DMS79 treated with DMSO at 0.1 percent for 48 hours (cell line): ENCODE measurements around the gene KLHL30.
A peak's percentile ranks its signal among the peaks of the same experiment; 100 is the strongest.

Experiments
- DNase-seq: peaks from one replicate; lab custom pipeline; 2025; lab: John Stamatoyannopoulos, UW

The KLHL30 gene, protein sequence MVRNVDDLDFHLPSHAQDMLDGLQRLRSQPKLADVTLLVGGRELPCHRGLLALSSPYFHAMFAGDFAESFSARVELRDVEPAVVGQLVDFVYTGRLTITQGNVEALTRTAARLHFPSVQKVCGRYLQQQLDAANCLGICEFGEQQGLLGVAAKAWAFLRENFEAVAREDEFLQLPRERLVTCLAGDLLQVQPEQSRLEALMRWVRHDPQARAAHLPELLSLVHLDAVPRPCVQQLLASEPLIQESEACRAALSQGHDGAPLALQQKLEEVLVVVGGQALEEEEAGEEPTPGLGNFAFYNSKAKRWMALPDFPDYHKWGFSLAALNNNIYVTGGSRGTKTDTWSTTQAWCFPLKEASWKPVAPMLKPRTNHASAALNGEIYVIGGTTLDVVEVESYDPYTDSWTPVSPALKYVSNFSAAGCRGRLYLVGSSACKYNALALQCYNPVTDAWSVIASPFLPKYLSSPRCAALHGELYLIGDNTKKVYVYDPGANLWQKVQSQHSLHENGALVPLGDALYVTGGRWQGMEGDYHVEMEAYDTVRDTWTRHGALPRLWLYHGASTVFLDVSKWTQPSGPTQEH

DNA sequence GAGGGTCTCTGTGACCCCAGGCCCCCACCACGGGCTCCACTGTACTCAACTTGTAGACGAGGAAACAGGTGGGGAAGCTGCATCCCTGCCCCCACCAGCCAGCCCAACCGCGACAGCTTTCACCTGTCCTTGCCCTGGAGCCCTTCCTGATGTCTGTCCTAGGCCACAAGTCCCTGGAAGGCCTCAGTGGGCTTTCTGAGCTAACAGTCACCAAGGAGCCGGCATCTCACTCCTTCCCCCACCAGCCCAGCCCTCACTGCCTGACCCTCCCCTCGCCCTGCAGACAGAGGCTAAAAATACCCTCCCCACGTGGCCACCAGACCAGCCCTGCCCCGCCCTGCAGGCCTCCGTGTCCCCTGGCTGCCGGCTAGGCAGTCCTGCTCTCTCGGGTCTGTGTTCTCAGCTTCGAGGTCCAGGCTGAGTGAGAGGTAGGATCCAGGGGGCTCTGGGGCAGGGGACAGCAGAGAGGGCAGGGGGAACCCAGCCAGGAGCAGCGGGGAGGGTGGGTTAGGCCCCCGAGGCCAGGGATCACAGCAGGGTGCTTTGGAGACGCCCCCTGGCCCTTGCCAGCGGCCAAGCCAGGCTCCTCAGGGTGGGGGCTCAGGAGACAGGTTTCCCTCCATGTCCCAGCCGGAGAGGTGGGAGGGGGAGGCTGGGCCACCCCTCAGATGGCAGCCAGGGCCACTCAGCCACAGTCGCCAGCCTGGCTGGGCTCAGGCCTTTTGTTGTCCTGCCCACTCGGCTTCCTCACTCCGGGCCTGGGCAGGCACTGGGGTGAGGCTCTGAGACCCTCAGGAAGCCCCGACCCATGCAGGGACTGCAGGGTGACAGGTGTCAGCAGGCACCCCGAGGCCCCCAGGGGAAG lies at the start of gene KLHL30:
Gene KLHL30 (plus strand): TSS at position 338 of the 865 bp plus-strand sequence. CDS start 2,087 bp downstream, outside the sequence.
- no peak for DNase-seq

DNA sequence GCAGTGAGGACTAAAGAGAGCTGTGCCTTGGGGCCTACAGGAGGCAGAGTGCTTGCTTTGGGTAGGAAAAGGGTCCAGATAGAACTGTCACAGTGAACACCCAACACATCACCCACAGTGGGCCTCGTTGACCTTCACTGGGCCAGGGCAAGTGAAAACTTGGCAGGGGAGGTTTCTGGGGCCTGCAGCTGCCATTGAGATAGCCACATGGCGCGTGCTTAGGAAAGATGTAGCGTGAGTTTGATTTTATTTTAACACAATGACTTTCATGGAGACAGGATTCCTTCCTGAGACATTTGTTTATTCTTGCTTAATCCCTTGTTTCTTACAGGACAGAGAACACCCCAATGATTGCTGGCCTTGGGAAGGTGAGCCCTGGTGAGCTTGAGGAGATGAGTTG lies 47.6 kb upstream of the KLHL30 start:
- DNase-seq = no peak

DNA sequence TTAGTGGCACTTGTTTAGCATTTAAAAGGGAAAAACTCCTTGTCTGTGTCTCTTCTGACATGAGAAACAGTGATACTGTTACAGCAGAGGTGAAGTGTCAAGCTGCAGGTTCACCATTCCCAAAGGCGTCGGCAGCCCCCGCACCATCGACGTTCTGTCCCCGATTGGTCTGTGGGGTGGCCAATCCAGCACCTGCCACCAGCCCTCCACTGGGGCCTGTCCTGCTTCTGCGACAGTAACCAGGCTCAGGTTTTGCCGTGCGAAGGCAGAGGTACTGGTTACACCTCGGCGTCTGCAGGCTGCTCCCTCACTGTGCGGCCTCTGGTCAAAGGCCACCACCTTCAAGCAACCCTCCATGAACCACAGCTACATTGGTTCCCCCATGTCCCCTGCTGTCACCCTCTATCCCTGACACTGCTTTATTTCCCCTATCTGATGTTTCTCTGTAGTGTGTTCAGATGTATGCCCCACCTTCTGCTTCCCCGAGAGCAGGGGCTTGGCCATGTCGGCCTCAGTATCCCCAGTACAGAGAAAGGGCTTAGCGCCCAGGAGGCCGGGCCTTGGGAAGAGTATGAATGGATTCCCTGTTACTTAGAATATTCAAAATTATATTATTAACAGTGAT lies 46.9 kb upstream of the KLHL30 start:
- no peak for DNase-seq

DNA sequence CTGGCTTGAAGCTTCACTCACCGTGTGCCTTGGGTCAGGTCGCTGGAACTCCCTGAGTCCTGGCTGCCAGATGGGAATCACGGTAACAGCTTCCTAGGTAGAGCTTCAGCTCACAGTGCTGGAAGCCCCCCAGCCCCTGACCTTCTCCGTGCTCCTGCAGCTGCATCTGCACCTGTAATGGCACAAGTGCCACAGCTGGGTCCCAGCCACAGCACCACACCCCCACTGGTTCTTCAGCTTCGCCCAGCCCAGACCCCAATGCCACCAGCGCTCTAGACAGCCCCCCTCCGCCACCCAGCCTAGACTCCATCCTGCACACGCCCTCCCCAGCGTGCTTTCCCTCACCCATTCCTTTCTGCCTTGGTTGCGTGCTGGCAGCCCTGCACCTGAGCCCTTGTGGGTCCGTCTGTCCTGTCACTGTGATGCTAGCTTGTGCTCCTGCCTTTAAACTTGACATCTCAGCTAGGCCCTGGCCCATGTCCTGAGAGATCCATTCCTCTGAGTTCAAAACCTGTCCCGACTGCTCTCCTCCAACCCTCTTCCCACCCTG lies 45.9 kb upstream of the KLHL30 start:
- DNase-seq = no peak

DNA sequence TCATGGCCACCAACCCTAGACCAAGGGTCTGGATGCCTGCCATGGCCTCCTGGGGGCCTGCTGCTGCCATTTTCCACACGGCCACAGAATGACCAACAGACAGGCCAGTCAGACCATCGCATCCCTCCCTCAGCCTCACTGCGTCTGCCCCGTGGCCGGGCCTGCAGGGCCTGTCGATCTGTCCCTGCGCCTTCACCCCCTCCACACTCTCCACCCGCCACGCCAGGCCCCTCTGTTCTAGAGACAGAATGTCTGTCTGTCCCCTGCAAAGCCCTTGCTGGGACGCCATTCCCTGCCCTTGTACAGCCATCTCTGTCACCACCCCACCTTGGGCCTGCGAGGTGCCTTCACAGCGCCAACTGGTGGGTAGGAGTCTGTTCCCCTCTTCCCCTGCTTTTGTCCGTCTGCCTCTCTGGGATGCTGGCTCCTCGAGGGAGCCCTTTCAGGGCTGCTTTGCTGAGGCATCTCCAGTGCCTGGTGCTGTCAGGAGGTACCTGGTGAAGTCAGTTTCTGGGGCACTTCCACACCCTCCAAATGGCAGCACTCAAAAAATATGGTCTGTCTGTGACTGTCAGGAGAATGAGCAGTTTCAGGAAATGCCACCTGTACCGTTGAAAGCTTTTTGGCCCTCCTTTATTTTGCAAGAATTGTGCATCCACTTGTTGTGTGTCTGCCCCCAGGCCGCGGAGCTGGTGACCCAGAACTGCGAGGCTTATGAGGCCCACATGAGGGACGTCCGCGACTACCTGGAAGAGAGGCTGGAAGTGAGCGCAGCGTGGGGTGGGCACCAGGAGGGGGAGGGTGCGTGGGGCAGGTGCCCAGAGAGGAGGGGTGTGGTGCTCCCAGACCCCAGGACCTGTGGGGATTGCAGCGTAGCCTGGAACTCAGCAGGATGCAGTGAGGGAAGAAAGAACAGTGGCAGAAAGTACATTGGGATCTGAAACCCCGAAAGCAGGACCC lies 45.0 kb upstream of the KLHL30 start:
- DNase-seq = no peak

DNA sequence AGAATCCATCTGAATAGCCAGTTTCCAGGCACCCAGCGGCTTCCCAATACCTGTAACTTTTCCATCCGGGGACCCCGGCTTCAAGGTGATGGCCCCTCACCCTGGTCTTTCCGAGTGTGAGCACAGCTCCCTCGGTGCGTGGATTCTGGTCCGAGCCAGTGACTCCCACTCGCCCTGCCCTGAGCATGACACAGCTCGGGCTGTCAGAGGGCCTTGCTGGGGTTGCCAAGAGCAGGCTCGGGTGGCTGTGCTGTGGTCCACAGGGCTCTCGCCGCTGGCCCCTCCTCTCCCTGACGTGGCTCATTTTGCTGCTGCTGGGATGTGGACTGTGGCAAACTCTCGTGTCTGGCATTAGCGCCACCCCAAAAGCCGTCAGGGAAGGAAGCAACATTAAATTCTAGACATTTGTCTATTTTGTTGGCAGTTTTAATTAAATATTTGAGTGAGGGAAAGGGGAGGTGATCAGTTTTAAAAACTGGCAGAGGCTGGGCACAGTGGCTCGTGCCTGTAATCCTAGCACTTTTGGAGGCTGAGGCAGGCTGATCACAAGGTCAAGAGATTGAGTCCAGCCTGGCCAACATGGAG lies 43.9 kb upstream of the KLHL30 start:
- no peak for DNase-seq

DNA sequence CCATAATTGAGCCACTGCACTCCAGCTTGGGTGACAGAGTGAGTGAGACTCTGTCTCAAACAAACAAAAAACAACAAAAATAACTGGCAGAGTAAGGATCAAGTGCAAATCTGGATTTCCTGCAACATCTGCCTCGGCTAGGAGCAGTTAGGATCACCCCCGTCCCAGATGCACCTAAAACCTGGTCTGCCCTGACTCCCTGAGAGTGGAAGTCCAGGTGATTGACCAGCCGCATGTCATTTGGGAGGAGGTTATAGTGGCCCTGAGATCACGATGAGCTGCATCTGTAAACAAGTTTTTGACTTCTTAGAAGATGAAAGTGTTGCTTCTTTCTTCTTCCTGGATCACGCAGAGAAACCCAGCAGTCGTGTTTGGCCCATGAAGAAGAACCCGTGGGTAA lies 43.3 kb upstream of the KLHL30 start:
- no peak for DNase-seq

DNA sequence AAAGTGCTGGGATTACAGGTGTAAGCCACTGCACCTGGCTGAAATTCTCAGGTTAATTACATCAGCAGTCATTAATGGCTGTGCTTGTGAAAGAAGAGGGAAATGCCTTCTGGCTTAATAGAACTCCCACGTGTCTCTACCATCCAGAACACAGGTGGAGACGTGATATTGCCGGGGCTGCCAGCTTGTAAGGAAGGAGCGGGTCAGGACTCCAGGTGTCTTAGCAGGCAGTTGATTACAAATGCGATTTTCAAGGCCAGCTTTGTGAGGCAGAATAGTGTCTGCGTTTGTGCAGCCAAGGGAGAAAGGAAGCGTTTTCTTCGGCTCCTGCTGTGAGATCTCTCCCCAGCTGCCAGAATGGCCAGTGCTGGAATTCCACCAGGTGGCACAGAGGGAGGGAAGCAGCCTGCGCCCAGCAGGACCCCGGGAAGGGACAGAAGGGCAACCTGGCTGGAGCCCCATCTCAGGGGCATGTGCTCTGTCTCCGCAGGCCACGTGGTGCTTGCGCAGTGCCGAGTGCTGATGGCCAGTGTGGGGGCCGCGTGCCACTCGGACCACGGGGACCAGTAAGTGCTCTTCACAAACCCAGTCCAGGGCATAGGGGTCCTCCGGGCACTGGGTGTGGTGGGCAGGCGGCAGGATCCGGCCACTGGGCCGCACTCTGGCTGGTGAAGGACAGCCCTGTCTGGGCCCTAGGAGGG lies 42.0 kb upstream of the KLHL30 start:
- peak; percentile 66 for DNase-seq

DNA sequence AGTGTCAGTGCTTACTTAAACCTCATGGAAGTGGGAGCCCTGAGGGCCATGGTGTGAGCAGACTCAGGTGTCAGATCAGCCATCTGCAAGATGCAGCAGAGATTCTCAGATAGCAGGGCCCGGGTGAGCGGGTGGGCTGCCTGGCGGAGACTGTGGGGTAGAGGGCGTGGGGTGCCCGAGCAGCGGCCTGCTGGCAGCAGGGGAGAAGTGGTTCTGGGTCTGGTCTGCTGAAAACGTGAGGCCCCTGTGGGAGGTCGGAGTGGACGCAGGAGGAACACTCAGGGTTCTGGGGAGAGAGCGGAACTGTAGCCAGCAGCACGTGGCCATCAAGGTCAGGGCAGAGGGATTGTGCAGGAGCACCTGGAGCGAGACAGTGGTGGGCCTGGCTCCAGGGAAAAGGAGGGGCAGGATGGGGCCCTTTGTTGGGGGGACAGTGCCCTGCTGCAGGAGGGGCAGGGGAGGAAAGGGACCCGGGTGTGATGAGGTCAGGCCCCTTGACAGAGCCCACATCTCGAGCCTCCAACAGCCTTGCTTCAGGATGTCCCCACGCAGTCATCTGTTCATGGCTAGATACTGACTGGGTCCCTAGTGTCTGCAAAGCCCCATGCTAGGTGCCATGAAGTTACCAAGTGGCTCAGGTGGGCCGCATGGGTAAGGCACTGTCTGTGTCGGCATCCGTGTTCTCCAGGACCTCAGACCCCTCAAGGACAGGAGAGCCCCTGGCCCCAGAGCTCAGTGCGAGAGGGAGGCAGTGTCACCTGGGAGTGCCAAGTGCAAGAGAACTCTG lies 41.1 kb upstream of the KLHL30 start:
- DNase-seq = no peak

DNA sequence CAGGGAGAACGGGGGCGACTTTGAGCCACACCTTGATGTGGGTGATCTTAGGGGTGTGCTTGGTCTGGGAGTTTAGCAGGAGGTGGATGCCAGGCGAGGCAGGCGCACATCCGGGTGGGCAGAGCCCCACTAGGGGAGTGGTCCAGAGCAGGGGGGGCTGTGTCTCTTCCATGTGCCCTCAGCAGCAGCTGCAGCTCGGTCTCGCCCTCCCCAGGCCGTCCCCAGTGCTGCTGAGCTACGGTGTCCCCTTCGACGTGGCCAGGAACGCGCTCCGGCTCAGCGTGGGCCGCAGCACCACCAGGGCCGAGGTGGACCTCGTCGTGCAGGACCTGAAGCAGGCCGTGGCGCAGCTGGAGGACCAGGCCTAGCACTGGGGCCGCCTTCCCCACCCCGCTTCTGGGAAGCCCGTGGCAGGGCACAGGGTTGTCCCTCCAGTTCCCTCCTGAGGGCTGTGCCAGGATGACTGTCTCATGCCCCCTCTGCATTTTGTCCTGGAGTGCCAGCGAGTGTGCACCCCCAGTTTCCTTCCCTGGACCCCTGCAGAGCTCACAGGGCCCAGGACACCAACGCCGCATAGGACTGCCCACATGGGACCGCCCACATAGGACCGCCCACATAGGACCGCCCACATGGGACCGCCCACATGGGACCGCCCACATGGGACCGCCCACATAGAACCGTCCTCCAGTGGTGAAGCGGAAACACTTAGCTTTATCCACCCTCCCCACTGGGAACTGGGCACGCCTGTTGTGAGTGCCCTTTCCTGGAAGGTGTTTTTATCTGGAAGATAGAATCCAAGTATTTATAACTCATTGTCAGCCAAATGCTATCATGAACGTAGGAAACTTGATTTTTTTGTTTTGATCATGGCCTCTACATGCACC lies 40.2 kb upstream of the KLHL30 start:
- no peak for DNase-seq

DNA sequence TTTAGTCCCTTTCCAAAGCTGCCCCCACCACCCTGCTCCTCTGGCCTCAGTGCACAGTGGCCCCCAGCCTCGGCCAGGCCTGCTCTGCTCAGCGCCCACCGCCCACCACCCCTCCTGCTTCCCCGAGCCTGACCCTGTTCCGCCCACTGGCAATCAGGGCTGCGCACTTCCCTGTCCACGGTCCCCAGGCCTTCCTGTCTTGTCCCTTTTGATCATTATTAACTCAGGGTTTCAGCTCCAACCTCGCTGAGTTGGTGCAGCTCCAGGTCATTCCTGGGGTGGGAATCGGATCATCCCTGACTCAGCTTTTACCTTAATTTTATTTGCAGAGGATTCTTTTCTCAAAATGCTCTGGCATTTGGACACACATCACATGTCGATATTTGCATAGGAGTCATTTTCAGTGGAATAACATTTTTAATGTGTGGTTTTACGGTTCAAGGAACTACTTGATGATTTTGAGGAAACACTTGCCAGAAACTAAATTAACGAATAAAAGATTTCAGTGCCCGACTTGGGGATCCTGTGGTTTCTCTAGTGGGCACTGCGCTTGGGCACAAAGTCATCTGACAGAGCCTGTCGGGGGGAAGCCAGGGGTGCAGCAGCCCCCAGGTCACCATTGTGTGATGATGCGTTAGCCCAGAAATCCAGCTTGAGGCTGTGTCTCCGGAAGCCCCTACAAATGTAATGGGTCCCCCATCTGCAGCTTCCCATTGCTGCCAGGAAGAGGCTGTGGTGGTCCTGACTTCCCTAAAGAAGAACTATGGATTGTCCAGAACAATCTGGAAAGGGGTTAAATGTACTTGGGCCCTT lies 39.4 kb upstream of the KLHL30 start:
- no peak for DNase-seq

DNA sequence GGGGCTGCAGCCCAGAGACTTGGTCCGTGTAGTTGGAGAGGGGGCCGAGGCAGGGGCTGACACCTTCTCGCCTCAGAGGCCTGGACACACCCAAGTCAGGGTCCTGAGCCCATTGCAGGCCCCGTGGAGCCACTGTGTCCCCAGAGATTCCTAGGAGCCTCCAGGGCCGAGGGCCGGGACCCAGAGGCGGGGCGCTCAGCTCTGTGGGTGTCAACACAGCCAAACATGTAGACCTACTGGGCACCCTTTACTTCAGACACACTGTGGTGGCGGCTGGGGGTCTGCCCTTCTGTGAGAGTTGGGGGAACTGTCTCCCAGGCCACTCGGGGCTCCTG lies 38.8 kb upstream of the KLHL30 start:
- DNase-seq = no peak

DNA sequence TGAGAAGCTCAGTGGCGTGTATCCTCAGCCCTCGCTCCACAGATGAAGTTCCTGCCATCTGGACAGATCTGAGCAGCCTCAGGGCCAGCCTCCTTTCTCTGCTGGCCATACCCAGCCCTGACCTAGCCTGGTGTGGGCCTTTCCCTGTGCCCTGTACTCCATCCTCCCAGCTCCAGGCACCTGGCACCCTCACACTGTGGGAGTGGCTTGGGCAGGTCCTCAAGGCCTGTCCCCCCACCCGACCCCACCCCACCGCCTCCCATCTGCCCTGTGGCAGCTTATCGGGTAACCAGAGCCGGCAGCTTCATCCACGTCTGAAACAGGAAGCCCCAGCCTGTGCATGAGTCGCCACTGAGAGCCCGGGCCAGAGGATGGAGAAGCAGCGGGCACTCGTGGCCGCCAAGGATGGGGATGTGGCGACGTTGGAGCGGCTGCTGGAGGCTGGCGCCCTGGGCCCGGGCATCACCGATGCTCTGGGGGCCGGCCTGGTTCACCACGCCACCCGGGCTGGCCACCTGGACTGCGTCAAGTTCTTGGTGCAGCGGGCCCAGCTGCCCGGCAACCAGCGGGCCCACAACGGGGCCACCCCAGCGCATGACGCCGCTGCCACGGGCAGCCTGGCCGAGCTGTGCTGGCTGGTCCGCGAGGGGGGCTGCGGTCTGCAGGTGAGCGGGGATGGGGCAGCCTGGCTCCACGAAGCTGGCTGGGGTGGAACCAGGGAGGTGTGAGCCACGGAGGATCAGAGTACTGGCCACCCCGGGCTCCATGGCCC lies 38.2 kb upstream of the KLHL30 start, which contains the start of gene ESPNL:
Gene ESPNL (plus strand): TSS at position 292 of the 772 bp plus-strand sequence. CDS start 80 bp downstream, at position 372.
- no peak for DNase-seq

DNA sequence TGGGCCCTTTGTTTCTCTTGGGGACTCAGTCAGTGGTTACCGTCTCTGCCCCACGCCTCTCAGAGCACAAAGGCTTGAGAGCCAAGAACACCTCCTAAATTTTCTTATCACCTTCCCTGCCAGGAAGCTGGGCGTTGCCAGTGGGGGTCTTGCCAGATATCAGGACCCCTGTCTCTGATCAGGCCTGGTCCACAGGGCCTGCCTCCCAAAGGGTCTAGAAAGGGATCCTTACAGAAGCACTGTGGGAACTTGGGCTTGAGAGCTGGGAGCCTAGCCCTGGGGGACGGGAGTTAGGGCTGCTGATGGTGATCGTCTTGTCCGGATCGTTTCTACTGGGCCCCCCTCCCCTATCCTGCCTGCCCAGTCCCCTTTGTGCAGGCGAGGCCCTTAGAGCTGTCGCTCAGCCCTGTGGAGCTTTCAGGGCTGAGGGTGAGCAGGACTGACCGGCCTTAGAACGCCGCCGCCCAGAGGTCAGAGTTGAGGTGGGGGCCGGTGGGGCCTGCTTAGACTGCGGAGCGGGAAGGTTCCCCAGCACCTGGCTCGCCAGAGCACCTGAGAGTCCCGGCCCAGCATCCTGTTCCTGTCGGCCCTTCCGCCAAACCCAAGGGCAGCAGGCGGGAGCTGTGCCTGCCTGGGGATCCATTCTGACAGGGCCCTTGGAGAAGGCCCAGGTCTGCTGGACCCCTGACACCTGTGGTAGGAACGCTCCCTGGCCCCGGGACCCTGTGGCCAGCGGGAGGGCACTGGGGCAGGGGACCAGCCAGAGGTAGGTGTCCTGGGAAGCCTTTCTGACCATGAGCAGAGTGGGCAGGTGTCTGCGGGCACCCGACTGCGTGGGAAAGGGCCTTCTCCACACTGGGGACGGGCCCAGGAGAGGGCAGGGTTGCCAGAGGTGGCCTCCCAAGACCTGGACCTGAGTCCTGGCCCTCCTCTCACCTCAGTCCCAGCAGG lies 37.4 kb upstream of the KLHL30 start:
- DNase-seq = no peak
